Measurements from ENCODE around the gene HNRNPA1. TPM values are rescaled to one million over a fixed set of nuclear protein-coding genes. Genes with fewer than 3 reads are reported as not detected.
"Not testable (repeated sequence)": the region's sequence is repeated elsewhere in the genome, so short reads cannot be mapped to it uniquely, and the experiment has no call there.

The HNRNPA1 gene
- 230 and 240 TPM in 2 replicates for total RNA-seq (2012; rRNA removed)

DNA sequence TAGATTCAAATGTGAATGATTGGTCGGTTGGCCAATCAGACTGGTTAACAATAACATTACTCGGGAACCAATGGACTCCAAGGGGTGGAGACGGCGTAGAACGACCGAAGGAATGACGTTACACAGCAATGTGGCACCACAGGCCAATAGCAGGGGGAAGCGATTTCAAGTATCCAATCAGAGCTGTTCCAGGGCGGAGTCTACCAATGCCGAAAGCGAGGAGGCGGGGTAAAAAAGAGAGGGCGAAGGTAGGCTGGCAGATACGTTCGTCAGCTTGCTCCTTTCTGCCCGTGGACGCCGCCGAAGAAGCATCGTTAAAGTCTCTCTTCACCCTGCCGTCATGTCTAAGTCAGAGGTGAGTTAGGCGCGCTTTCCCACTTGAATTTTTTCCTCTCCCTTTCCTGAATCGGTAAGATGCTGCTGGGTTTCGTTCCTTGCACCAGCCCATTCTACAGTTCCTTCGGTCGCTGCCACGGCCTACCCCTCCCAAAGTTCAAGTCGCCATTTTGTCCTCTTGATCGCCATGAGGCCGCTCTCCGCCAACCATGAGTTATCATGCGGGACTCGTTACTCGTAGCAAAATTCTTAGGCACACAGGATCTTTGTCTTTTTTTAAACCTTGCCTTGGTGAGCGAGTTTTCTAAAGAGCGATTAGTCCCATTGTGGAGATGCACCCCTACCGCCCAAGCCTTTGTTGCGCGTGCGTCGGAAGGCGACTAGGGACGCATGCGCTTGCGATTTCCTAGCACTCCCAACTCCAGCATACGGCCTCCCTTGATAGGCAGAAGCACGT, at the start of gene HNRNPA1:
Gene HNRNPA1 (plus strand): TSS at position 259 of the 793 bp plus-strand sequence. CDS start 82 bp downstream, at position 341.
- Histone ChIP-seq H3K4me3 (ENCODE audit: low read length) (peak within 1 kb of the TSS; percentile 92), H3K4me2 (ENCODE audit: low read length) (peak within 1 kb of the TSS; percentile 91), H3K4me1 (ENCODE audit: control insufficient read depth, insufficient read depth, low read length) (peaks cover 36% of the 10 kb centered on the region), H3K27me3 (ENCODE audit: control insufficient read depth, insufficient read depth, low read length) (no peaks in the 10 kb centered on the region), H3K9me3 (replicated peaks; ENCODE audit: low read length) (no peaks in the 10 kb centered on the region), H3K9ac (ENCODE audit: low read depth, low read length) (peak within 1 kb of the TSS; percentile 98), H3K36me3 (ENCODE audit: insufficient read depth, low read length) (peaks cover 44% of the 10 kb centered on the region)

DNA sequence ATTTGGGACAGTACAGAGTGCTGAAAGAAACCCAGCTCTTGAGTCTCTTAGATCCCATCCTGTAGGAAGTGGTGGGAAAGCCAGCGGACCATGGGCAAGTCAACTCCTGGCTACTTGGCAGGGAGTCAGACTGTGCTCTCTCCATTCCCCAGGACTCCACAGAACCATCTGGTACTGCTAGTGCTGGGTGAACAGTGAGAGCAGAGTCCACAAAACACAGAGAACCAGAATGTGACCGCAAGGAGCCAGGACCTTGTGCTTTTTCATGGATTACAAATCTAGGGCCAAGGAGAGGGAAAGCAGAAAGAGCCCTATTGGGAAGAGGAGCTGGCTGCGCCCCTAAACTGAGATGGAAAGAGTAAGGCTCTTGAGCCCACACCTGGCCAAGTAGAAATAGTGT, 49.3 kb upstream of the HNRNPA1 start:
- not testable (repeated sequence) for H3K4me2 ChIP-seq (ENCODE audit: low read length); H3K9ac ChIP-seq (ENCODE audit: low read depth, low read length); H3K36me3 ChIP-seq (ENCODE audit: insufficient read depth, low read length); H3K9me3 ChIP-seq (replicated peaks; ENCODE audit: low read length); H3K27me3 ChIP-seq (ENCODE audit: control insufficient read depth, insufficient read depth, low read length); H3K4me3 ChIP-seq (ENCODE audit: low read length)
- H3K4me1 ChIP-seq (ENCODE audit: control insufficient read depth, insufficient read depth, low read length): peaks cover 37% of the 10 kb centered on the region

DNA sequence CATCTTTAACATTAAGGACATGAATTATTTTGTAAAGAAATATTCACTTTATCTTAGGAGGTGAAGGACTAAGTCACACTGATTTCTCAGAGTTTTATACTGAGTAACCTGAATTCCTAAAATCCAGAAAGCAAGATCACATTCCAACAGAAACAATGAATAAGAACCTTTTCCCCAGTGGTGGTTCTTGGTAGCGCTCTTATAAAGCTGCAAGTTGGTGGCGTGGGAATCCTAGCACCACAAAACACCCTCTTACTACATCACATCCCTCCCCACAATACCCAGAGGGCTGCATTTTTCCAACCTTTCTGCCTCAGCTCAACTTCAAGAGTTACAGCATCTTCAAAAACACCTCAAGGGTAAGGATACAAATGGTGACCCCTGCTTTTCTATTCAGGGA, 47.7 kb upstream of the HNRNPA1 start:
- Histone ChIP-seq H3K4me1 (ENCODE audit: control insufficient read depth, insufficient read depth, low read length) (peaks cover 37% of the 10 kb centered on the region), H3K4me2 (ENCODE audit: low read length) (no peak overlapping the region), H3K9ac (ENCODE audit: low read depth, low read length) (no peak overlapping the region), H3K36me3 (ENCODE audit: insufficient read depth, low read length) (peaks cover 9% of the 10 kb centered on the region), H3K27me3 (ENCODE audit: control insufficient read depth, insufficient read depth, low read length) (no peaks in the 10 kb centered on the region), H3K9me3 (replicated peaks; ENCODE audit: low read length) (no peaks in the 10 kb centered on the region), H3K4me3 (ENCODE audit: low read length) (no peak overlapping the region)

DNA sequence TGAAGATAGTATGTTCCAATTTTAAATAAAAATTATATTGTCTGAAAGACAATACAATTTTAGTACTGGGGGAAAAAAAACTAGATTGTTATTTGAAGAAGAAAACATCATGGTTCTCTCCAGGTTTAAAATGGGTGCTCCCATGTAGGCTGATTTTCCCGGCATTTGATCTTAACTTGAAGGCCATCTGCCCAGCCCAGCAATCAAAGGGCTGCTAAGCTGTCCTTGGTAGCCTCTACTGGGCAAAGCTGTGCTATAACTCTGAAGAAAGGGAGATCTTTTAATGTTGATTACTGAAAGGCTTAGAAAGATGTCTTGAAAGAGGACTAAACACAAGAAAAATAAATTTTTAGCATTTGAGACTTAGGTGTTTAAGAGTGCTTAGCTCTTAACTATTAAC, 42.0 kb upstream of the HNRNPA1 start:
- Histone ChIP-seq H3K9ac (ENCODE audit: low read depth, low read length) (no peak overlapping the region), H3K27me3 (ENCODE audit: control insufficient read depth, insufficient read depth, low read length) (no peaks in the 10 kb centered on the region), H3K4me1 (ENCODE audit: control insufficient read depth, insufficient read depth, low read length) (no peaks in the 10 kb centered on the region), H3K4me2 (ENCODE audit: low read length) (no peak overlapping the region), H3K36me3 (ENCODE audit: insufficient read depth, low read length) (peaks cover 26% of the 10 kb centered on the region), H3K9me3 (replicated peaks; ENCODE audit: low read length) (no peaks in the 10 kb centered on the region), H3K4me3 (ENCODE audit: low read length) (no peak overlapping the region)

DNA sequence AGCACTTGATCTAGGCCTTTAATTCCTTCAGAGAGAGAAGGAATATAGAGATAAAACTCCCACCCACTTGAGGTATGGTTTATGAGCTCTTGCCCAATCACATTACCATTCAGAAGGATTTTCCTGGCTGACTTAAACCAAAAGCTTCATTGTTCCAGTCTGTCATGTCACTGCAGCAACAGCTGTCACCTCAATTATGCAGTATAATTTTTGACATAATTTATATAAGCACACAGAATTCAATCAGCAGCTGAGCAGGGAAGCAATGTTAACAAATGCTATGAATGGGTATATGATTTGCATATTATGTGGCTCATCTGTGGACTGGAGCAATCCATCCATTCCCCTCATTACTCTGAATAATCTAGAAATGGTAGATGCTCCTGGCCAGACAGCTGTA, 40.9 kb upstream of the HNRNPA1 start:
- H3K27me3 ChIP-seq (ENCODE audit: control insufficient read depth, insufficient read depth, low read length): no peaks in the 10 kb centered on the region
- no peaks in the 10 kb centered on the region for H3K4me1 ChIP-seq (ENCODE audit: control insufficient read depth, insufficient read depth, low read length)
- H3K9me3 ChIP-seq (replicated peaks; ENCODE audit: low read length): no peaks in the 10 kb centered on the region
- peaks cover 26% of the 10 kb centered on the region for H3K36me3 ChIP-seq (ENCODE audit: insufficient read depth, low read length)
- H3K4me2 ChIP-seq (ENCODE audit: low read length): no peak overlapping the region
- H3K4me3 ChIP-seq (ENCODE audit: low read length): no peak overlapping the region
- H3K9ac ChIP-seq (ENCODE audit: low read depth, low read length): no peak overlapping the region

DNA sequence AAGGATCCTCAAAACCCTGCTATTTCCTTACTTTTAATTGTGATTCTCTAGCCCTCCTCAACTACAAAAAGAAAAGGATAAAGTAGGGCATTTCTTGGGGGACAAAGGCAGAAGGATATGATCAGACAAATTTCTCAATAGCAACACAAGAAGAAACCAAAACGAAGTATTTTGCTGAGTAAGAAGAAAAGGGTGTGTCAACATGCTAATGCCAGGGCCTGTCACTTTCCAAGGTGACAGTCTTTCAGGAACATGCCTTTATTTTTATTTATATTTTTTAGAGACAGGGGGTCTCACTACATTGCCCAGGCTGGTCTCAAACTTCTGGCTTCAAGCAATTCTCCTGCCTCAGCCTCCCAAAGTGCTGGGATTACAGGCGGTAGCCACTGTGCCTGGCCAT, 40.4 kb upstream of the HNRNPA1 start:
- Histone ChIP-seq H3K9me3 (replicated peaks; ENCODE audit: low read length) (no peaks in the 10 kb centered on the region), H3K9ac (ENCODE audit: low read depth, low read length) (no peak overlapping the region), H3K4me3 (ENCODE audit: low read length) (no peak overlapping the region), H3K4me1 (ENCODE audit: control insufficient read depth, insufficient read depth, low read length) (no peaks in the 10 kb centered on the region), H3K27me3 (ENCODE audit: control insufficient read depth, insufficient read depth, low read length) (no peaks in the 10 kb centered on the region), H3K4me2 (ENCODE audit: low read length) (no peak overlapping the region), H3K36me3 (ENCODE audit: insufficient read depth, low read length) (peaks cover 27% of the 10 kb centered on the region)

DNA sequence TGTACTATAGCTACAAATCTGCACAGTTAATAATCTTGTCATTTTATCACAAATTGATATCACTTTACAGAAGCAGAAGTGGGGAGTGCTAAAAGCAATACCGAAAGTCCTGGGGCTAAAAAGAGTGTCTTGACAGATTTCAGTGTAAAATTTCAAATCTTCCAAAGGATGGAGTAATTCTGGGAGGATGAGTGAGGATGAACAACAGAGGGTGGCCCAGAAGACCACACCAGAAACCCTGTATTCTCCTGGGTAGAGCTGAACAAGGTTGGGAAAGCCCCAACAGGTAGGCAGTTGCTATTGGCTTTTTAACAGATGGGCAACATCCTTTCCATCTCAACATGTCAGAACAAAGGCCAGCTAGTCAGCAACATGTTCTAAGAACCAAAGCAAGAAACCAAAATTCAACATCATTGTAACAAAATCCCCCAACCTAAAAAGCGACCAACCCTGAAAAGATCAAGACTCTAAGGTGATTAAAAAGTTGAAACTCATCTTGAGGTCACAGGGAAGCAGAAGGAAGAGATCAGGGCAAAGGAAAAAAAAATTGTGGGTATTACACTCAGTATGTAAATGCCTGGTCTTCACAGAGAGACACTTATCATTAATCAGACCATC, 39.4 kb upstream of the HNRNPA1 start:
- no peak overlapping the region for H3K9ac ChIP-seq (ENCODE audit: low read depth, low read length)
- no peak overlapping the region for H3K4me2 ChIP-seq (ENCODE audit: low read length)
- no peaks in the 10 kb centered on the region for H3K4me1 ChIP-seq (ENCODE audit: control insufficient read depth, insufficient read depth, low read length)
- H3K36me3 ChIP-seq (ENCODE audit: insufficient read depth, low read length): peaks cover 30% of the 10 kb centered on the region
- H3K4me3 ChIP-seq (ENCODE audit: low read length): no peak overlapping the region
- H3K9me3 ChIP-seq (replicated peaks; ENCODE audit: low read length): no peaks in the 10 kb centered on the region
- no peaks in the 10 kb centered on the region for H3K27me3 ChIP-seq (ENCODE audit: control insufficient read depth, insufficient read depth, low read length)

DNA sequence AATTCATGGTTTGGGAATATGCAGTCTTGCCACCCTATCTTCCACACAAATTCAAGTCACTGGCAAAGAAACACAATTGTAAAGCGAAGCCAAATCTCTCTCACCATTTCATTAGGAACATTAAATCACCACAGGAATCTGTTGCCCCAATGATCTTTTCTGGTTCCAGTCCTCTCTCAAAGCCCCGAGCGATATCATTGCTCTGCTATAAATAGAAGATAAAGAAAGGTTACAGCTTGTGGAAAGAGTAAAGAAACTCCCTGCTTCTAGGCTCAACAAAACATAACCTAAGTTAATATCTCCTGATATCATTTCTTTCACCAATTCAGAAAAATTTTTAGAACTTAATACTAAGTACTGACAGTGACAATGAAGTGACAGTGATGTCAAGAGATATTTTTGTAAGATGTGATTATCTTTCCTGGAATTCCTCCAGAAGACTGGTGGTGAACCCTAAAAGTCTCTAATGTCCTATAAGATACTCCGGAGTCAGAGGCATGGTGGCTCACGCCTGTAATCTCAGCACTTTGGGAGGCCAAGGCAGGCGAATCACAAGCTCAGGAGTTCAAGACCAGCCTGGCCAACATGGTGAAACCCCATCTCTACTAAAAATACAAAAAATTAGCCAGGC, 34.4 kb upstream of the HNRNPA1 start:
- H3K9ac ChIP-seq (ENCODE audit: low read depth, low read length): no peak overlapping the region
- H3K9me3 ChIP-seq (replicated peaks; ENCODE audit: low read length): no peaks in the 10 kb centered on the region
- peaks cover 37% of the 10 kb centered on the region for H3K36me3 ChIP-seq (ENCODE audit: insufficient read depth, low read length)
- H3K4me3 ChIP-seq (ENCODE audit: low read length): no peak overlapping the region
- H3K27me3 ChIP-seq (ENCODE audit: control insufficient read depth, insufficient read depth, low read length): no peaks in the 10 kb centered on the region
- no peak overlapping the region for H3K4me2 ChIP-seq (ENCODE audit: low read length)
- H3K4me1 ChIP-seq (ENCODE audit: control insufficient read depth, insufficient read depth, low read length): no peaks in the 10 kb centered on the region

DNA sequence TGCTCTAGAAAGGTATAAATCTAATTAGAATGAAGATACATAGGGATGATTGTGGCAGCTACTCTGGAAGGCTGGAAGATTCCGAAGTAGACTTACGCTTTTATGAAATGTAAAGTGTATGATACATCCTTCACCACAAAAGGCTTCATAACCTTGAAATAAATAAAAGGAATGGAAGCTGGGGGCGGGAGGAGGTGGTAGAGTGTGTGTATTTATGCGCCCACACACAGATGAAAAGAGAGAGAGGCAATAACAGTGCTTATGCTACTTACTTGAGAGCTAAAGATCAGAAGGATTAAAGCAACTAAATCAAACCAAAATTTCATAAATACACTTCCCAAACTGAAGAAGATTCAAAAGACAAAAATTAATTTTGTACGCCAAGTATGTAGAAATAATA, 31.0 kb upstream of the HNRNPA1 start:
- H3K4me1 ChIP-seq (ENCODE audit: control insufficient read depth, insufficient read depth, low read length): no peaks in the 10 kb centered on the region
- H3K9me3 ChIP-seq (replicated peaks; ENCODE audit: low read length): no peaks in the 10 kb centered on the region
- no peak overlapping the region for H3K4me3 ChIP-seq (ENCODE audit: low read length)
- no peaks in the 10 kb centered on the region for H3K27me3 ChIP-seq (ENCODE audit: control insufficient read depth, insufficient read depth, low read length)
- no peak overlapping the region for H3K9ac ChIP-seq (ENCODE audit: low read depth, low read length)
- H3K4me2 ChIP-seq (ENCODE audit: low read length): no peak overlapping the region
- H3K36me3 ChIP-seq (ENCODE audit: insufficient read depth, low read length): peaks cover 28% of the 10 kb centered on the region

DNA sequence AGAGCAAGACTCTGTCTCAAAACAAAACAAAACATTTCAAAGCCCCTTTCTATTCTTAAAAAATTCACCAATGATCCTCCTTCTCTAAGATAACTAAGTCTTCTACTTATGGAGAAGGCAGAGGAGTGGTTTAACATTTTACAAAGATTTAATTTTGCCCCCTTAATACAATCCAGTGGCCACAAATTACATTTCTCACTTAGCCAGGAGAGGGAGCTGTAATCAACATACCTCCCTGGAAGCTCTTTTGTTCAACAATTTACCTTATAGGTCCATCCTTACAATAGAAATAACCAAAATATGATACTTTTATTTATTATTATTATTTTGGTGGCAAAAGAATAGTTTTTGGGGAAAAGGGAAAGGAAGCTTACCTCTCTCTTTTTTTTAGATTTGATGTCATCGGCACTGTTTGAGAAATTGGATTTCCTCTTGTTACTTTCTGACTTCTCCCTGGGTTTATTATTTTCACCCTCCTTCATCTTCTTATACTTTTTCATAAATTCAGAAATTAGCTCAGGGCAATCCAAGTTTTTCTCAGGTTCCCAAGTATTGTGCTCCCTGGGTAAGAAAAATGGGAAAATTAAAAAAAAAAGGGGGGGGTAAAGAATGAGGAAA, 28.8 kb upstream of the HNRNPA1 start:
- Histone ChIP-seq H3K36me3 (ENCODE audit: insufficient read depth, low read length) (peaks cover 34% of the 10 kb centered on the region), H3K9ac (ENCODE audit: low read depth, low read length) (no peak overlapping the region), H3K9me3 (replicated peaks; ENCODE audit: low read length) (no peaks in the 10 kb centered on the region), H3K27me3 (ENCODE audit: control insufficient read depth, insufficient read depth, low read length) (no peaks in the 10 kb centered on the region), H3K4me2 (ENCODE audit: low read length) (no peak overlapping the region), H3K4me3 (ENCODE audit: low read length) (no peak overlapping the region), H3K4me1 (ENCODE audit: control insufficient read depth, insufficient read depth, low read length) (no peaks in the 10 kb centered on the region)

DNA sequence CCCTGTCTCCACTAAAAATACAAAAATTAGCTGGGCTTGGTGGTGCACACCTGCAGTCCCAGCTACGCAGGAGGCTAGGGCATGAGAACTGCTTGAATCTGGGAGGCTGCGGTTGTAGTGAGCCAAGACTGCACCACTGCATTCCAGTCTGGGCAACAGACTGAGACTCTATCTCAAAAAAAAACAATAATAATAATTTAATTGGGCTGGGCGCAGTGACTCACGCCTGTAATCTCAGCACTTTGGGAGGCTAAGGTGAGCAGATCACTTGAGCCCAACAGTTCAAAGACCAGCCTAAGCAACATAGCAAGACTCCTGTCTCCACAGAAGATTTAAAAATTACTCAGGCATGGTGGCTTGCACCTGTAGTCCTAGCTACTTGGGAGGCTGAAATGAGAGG, 27.3 kb upstream of the HNRNPA1 start:
- peaks cover 39% of the 10 kb centered on the region for H3K36me3 ChIP-seq (ENCODE audit: insufficient read depth, low read length)
- peaks cover 9% of the 10 kb centered on the region for H3K4me1 ChIP-seq (ENCODE audit: control insufficient read depth, insufficient read depth, low read length)

More for the DNA sequence above, 27.3 kb upstream of the HNRNPA1 start:
- Histone ChIP-seq H3K9me3 (replicated peaks; ENCODE audit: low read length) (no peaks in the 10 kb centered on the region), H3K27me3 (ENCODE audit: control insufficient read depth, insufficient read depth, low read length) (no peaks in the 10 kb centered on the region), H3K9ac (ENCODE audit: low read depth, low read length) (no peak overlapping the region), H3K4me3 (ENCODE audit: low read length) (no peak overlapping the region), H3K4me2 (ENCODE audit: low read length) (no peak overlapping the region)

Measured in skeletal muscle satellite cell (primary cell).